ENCODE data around the gene IL6ST.

DNA sequence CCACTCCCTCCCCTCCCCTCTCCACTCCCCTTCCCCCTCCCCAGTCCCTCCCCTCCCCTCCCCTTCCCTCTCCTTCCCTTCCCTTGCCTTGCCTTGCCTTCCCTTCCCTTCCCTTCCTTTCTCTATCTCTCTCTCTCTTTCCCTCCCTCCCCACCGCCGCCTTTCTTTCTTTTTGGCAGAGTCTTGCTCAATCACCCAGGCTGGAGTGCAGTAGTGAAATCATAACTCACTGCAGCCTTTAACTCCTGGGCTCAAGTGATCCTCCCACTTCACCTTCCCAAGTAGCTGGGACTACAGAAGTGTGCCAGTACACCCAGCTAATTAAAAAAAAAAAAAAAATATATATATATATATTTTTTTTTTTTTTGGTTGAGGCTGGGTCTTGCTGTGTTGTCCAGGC, 98.1 kb downstream of the IL6ST start:
- TF ChIP-seq, protein P1, sequence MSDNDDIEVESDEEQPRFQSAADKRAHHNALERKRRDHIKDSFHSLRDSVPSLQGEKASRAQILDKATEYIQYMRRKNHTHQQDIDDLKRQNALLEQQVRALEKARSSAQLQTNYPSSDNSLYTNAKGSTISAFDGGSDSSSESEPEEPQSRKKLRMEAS (IDR thresholded peaks at IDR 0.05): no peak
- TF ChIP-seq, protein P2, sequence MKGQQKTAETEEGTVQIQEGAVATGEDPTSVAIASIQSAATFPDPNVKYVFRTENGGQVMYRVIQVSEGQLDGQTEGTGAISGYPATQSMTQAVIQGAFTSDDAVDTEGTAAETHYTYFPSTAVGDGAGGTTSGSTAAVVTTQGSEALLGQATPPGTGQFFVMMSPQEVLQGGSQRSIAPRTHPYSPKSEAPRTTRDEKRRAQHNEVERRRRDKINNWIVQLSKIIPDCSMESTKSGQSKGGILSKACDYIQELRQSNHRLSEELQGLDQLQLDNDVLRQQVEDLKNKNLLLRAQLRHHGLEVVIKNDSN (IDR thresholded peaks at IDR 0.05): no peak
- no peak for TF ChIP-seq CEBPB (IDR thresholded peaks at IDR 0.05)
- TF ChIP-seq ZBTB7A (IDR thresholded peaks at IDR 0.05; ENCODE audit: low read depth): no peak
- no peak for TF ChIP-seq EP300 (IDR thresholded peaks at IDR 0.05; ENCODE audit: borderline replicate concordance)
- TF ChIP-seq FOXM1 (IDR thresholded peaks at IDR 0.05; ENCODE audit: borderline replicate concordance, low read depth): no peak
- TF ChIP-seq, protein P3, sequence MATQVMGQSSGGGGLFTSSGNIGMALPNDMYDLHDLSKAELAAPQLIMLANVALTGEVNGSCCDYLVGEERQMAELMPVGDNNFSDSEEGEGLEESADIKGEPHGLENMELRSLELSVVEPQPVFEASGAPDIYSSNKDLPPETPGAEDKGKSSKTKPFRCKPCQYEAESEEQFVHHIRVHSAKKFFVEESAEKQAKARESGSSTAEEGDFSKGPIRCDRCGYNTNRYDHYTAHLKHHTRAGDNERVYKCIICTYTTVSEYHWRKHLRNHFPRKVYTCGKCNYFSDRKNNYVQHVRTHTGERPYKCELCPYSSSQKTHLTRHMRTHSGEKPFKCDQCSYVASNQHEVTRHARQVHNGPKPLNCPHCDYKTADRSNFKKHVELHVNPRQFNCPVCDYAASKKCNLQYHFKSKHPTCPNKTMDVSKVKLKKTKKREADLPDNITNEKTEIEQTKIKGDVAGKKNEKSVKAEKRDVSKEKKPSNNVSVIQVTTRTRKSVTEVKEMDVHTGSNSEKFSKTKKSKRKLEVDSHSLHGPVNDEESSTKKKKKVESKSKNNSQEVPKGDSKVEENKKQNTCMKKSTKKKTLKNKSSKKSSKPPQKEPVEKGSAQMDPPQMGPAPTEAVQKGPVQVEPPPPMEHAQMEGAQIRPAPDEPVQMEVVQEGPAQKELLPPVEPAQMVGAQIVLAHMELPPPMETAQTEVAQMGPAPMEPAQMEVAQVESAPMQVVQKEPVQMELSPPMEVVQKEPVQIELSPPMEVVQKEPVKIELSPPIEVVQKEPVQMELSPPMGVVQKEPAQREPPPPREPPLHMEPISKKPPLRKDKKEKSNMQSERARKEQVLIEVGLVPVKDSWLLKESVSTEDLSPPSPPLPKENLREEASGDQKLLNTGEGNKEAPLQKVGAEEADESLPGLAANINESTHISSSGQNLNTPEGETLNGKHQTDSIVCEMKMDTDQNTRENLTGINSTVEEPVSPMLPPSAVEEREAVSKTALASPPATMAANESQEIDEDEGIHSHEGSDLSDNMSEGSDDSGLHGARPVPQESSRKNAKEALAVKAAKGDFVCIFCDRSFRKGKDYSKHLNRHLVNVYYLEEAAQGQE (IDR thresholded peaks at IDR 0.05; ENCODE audit: low read depth): no peak
- no peak for TF ChIP-seq CREB1 (IDR thresholded peaks at IDR 0.05; ENCODE audit: low read depth)
- no peak for TF ChIP-seq TAF1 (IDR thresholded peaks at IDR 0.05; ENCODE audit: low read depth)

Measured in Ishikawa (cell line).